Prostate gland (tissue), 2 donors: ENCODE results near the gene SLCO2B1.

Source experiments
- POLR2AphosphoS5 ChIP-seq: sonication (generic); formaldehyde crosslinking; IDR thresholded peaks from one replicate; pipeline ENCODE4 v1.6.1; 2017; ENCODE audit warnings: antibody characterized with exemption
- TF ChIP-seq, protein P1 (sequence below), 4 experiments: fragments of 200-600 bp in 2 of 4; fragments of 450-650 bp in 2 of 4; sonication (generic) in 2 of 4; IDR thresholded peaks; 1 replicate in 3 of 4; 2 replicates in 1 of 4; pipeline ENCODE4 v1.5.1; 2016 to 2019; ENCODE audit warnings: antibody characterized with exemption in 4 of 4, mild to moderate bottlenecking in 2 of 4, moderate library complexity in 2 of 4

DNA sequence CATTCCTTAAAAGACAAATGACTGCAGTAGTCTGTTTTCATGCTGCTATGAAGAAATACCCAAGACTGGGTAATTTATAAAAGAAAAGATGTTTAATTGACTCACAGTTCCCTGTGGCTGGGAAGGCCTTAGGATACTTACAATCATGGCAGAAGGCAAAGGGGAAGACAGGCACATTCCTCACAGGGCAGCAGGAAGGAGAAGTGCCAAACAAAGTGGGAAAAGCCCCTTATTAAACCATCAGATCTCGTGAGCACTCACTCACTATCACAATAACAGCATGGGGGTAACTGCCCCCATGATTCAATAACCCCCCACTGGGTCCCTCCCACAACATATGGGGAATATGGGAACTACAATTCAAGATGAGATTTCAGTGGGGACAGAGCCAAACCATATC lies 37.9 kb upstream of the SLCO2B1 start:
- TF ChIP-seq, protein P1, sequence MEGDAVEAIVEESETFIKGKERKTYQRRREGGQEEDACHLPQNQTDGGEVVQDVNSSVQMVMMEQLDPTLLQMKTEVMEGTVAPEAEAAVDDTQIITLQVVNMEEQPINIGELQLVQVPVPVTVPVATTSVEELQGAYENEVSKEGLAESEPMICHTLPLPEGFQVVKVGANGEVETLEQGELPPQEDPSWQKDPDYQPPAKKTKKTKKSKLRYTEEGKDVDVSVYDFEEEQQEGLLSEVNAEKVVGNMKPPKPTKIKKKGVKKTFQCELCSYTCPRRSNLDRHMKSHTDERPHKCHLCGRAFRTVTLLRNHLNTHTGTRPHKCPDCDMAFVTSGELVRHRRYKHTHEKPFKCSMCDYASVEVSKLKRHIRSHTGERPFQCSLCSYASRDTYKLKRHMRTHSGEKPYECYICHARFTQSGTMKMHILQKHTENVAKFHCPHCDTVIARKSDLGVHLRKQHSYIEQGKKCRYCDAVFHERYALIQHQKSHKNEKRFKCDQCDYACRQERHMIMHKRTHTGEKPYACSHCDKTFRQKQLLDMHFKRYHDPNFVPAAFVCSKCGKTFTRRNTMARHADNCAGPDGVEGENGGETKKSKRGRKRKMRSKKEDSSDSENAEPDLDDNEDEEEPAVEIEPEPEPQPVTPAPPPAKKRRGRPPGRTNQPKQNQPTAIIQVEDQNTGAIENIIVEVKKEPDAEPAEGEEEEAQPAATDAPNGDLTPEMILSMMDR (IDR thresholded peaks at IDR 0.05), result no peak
- TF ChIP-seq POLR2AphosphoS5, result no peak
